Left lobe of liver (tissue), 2 donors: ENCODE measurements around the gene HEXIM1. TPM values are rescaled to one million over a fixed set of nuclear protein-coding genes. Genes with fewer than 3 reads are reported as not detected.
A peak's percentile ranks its signal among the peaks of the same experiment; 100 is the strongest.

Source experiments
- ATAC-seq: fragments of 200-7000 bp; cut with Tn5 transposase; one replicate; pipeline ENCODE4 v1.9.1; 2020; ENCODE audit warnings: mild to moderate bottlenecking, moderate library complexity
- DNase-seq: peaks from one replicate; pipeline ENCODE4 v3.0.0-alpha.2; 2020; ENCODE audit warnings: low spot score
- total RNA-seq: library from RNA; stranded (reverse); gene quantifications from one replicate; pipeline ENCODE4 v1.2.1, GENCODE V29; 2021
- donor health status: DM: no; HTN: no; CAD: no; lungs with moderate emphysema.
- donor health status: DM: no; HTN: yes; CAD: no.

Gene HEXIM1
- total RNA-seq, 1 donor from 2014 or later = 29.3 TPM

DNA sequence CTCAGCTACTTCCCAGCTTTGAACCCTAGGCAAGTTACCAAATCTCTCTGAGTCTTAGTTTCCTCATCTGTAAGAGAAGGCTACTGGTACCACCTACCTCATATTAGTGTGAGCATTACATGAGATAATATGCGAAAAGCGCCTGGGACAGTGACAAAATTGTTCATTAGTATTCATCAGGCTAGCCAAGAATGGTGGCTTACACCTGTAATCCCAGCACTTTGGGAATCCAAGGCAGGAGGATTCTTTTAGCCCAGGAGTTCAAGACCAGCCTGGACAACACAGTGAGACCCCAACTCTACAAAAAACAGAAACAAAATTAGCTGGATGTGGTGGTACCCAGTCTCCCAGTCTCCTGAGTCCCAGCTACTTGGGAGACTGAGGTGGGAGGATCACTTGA, 19.3 kb upstream of the HEXIM1 start:
- ATAC-seq = no peak
- DNase-seq = no peak

- DNase-seq (no peak), ATAC-seq (no peak)
These were observed 18.8 kb upstream of the HEXIM1 start for GRCh38 chr17:45129426-45129939.

DNA sequence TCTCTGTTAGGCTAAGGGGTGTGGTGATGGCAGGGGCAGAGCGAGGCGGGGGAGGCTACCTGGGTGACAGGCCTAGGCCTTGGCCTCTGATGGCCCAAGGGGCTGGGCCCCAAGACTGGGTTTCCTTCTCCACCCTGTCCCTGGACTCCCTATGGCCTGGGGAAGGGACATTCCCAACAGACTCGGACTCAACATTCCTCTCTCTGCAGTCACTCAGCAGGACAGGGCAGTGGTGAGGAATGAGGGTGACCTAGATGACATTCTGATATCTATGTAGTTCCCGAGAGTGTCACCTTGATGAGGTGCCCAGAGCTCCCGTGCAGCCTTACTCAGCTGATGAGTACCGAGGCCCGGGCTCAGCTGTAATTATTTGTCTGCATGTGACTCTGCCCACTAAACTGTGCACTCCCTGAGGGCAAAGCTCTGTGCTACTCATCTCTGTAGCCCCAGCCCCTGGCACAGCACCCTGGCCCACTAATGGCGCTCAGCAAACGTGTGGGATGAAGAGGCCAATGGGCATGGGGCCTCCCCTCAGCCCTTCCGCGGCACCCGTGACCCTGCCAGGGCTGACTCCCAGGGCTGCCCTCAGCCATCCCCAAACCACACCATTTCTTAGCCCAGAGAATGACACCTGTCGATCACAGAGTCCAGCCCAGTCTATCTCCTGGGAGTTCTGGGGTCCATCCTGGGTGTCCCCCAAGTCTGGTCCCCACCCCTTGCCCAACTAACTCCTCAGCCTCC, 18.2 kb upstream of the HEXIM1 start:
- no peak for ATAC-seq
- no peak for DNase-seq

- ATAC-seq = no peak
- DNase-seq = no peak
These were observed 17.3 kb upstream of the HEXIM1 start for GRCh38 chr17:45130681-45131615.

GRCh38 chr17:45131616-45132319, 16.5 kb upstream of the HEXIM1 start:
- ATAC-seq (no peak), DNase-seq (peak; percentile 66)

- ATAC-seq (no peak), DNase-seq (no peak)
These were observed 16.0 kb upstream of the HEXIM1 start, which contains the start of gene PLCD3 for GRCh38 chr17:45132320-45132571. TSS of gene PLCD3 (minus strand) at chr17:45132515. CDS start at chr17:45132410, 105 bp downstream.

DNA sequence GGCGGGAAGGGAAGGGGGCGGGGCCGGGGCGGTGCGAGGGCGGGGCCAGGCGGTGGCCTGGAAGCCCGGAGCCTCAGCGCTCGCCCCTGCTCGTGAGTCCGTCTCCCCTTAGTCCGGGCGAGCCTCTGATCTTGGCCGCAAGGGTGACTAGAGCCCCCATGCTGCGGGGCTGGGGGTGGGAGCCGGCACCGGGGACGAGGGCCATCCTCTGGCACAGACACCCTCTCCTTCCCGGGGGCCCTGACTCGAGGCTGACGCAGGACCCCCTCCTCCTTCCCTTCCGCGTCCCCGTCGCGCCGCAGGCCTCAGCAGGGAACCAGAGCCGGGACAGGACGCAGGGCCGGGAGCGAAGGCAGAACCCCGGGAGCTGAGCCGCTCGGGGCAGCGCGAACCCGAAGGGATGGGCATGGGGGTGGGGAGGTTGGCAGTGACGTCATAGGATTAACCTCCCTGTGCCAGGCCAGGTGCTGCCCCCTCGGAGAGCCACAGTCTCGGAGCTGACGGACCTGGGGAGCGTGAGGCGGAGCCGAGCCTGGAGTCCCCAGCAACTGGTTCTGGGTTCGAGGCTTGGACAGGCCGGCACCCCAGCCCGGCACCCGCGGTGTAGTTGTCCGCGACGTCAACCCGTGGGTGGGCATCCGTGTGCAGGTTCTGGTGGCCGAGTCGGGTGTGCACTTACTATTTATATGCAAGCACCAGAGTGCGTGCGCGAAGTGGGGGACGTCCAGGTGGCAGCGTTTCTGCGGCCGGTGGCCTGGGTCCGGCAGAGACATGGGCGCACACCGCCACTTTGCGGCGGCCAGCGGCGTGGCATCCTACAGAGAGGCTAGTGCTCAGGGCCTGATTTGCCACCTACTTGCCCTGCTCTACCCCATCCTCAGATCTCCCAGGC, 15.5 kb upstream of the HEXIM1 start:
- ATAC-seq (peak; percentile 71), DNase-seq (peak; percentile 84)

DNA sequence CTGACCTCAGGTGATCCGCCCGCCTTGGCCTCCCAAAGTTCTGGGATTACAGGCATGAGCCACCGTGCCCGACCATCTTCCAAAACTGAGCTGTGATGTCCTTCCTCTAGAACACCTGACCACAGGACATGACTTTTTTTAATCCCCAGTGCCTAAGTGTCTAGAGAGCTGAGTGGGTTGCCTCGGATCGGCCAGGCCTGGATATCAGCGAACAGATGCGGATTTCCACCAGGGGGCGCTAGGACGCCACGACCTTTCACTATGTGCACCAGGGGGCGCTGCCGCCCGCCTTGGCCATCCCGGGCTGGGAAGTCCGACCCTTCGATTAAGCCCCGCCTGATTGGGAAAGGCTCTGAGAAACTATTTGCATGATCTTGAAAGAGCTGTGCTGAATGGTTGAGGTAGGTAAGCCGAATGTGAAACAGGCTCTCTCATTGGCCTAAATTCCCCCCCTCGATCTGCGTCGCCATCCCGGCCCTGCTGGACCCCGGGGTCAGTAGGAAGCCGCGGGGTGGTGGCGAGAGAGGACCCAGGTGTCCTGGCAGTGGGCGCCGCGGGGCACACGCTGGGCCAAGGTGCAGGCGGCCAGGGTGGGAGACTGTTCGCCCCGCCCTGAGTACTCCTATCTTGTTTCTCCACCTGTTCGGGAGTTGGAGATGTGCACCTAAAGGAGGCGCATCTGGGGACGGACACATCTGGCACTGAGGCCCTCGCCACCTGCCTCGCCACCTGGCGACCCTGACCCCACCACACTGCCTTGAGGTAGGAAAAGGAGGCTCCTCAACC, 12.9 kb upstream of the HEXIM1 start, which contains the start of gene ACBD4:
Gene ACBD4 (plus strand): TSS at position 496 of the 786 bp plus-strand sequence. CDS start 458 bp downstream, outside the sequence.
- ATAC-seq (peak; percentile 71), DNase-seq (peak; percentile 98)

- ATAC-seq (no peak), DNase-seq (no peak)
These were observed 12.1 kb upstream of the HEXIM1 start for GRCh38 chr17:45135978-45136791.

DNA sequence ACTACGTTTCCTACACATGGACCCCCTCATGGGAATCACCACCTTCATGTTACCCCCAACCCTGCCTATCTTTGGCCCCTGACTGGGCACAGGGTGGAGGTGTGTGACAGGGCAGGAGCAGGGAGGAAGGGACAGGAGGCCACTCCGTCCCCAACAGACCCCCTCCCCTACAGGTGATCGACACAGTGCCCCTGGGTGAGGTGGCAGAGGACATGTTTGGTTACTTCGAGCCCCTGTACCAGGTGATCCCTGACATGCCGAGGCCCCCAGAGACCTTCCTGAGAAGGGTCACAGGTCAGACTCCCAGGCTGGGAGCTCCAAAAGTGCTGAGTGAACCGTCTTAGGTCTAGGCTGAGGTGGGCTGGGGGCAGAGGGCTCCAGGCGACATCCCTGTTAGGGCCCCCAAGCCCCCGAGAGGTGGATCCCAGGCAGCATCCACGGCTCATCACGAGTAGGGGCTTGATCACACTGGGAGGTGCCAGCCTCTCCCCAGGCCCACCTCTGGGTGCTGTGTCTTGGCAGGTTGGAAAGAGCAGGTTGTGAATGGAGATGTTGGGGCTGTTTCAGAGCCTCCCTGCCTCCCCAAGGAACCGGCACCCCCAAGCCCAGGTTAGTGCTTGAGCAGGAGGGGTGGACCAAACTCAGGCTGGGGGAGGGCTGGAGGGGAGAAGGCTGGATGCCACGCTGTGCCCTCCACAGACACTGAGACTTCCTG, 11.3 kb upstream of the HEXIM1 start:
- DNase-seq (peak; percentile 48), ATAC-seq (no peak)

DNA sequence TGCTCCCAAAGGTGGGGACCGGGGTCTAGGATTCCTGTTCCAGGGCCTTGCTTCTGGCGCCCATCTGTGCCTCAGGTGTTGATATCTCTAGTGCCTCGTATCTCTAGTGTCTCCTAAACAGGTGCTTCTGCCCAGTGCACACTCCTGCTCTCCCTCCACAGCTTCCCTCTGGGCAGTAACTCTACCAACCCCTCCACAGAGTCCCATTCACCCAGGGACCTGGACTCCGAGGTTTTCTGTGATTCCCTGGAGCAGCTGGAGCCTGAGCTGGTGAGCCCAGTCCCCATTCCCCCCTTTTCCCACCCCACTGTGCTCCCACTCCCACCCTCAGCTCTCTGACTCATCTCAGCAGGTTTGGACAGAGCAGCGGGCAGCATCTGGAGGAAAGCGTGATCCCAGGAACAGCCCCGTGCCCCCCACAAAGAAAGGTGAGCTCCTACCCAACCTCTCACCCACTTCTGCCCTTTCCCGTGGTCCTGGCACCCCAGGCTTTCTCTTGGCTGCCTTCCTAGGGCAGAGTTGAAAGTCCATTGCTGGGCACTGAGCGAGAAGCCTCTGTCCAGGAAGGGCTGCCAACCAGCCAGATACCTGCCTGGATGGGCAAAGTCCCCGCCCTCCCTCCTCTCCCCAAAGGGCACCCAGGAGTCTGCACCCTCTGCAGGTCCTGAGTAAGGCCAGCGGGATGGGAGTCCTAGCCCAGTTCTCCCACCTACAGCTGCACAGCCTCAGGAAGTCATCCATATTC, 10.5 kb upstream of the HEXIM1 start:
- ATAC-seq (peak; percentile 70), DNase-seq (peak; percentile 97)

GRCh38 chr17:45138911-45139532, 9.3 kb upstream of the HEXIM1 start:
- ATAC-seq (no peak), DNase-seq (no peak)

GRCh38 chr17:45139533-45139920, 8.7 kb upstream of the HEXIM1 start:
- no peak for DNase-seq
- no peak for ATAC-seq

- ATAC-seq (no peak), DNase-seq (no peak)
These were observed 5.1 kb upstream of the HEXIM1 start for GRCh38 chr17:45143094-45143670.

DNA sequence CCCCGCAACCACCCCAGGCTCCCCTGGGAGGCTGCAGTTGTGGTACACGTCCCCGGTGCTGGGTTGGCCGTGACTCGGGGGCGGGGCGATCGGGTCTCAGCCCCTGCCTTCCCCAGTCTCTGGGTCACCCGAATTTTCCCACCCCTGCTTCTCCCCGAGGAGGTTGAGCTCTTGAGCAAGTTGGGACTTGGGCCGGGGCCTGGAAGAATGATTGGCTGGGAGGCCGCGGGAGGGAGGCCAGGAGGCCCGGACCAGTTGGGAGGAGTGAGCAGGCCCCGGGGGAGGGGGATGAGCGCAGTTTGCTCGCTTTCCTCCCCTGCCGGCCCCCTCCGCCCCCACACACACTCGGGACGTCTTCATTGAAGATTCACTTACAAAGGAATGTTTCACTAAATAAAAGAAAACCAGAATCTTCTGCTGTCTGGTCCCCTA, 4.5 kb upstream of the HEXIM1 start:
- DNase-seq (peak; percentile 89), ATAC-seq (peak; percentile 50)
